Activated T-cell treated with anti-CD3 and anti-CD28 coated beads, Interleukin-2, amount 50 U/mL, for 72 hours (primary cell): ENCODE results near the gene PLET1. TPM values are rescaled to one million over a fixed set of nuclear protein-coding genes. Genes with fewer than 3 reads are reported as not detected.

Experiments used
- ATAC-seq, 2 donors: fragments of 150-1000 bp; cut with Tn5 transposase; replicated peaks in 1 of 2; 2 replicates each; pipeline ENCODE4 v1.10.0; 2021; ENCODE audit warnings: moderate library complexity in 2 of 2, mild to moderate bottlenecking in 1 of 2
- DNase-seq, 2 donors: peaks; one replicate each; pipeline ENCODE4 v3.0.0; 2021 to 2022; ENCODE audit warnings: mixed read lengths in 1 of 2
- H3K27ac Mint-ChIP-seq: one replicate; pipeline ENCODE4 v1.8.0; 2022; ENCODE audit warnings: mild to moderate bottlenecking, moderate library complexity, mixed read lengths
- H3K27me3 Mint-ChIP-seq: one replicate; pipeline ENCODE4 v1.8.0; 2022; ENCODE audit warnings: low read depth, mixed read lengths
- H3K36me3 Mint-ChIP-seq, 2 donors: one replicate each; pipeline ENCODE4 v1.8.0; 2022; ENCODE audit warnings: mixed read lengths in 2 of 2, mild to moderate bottlenecking in 1 of 2; ENCODE audit not compliant: insufficient read depth in 2 of 2
- H3K4me1 Mint-ChIP-seq: one replicate; pipeline ENCODE4 v1.8.0; 2022; ENCODE audit warnings: low read depth, mixed read lengths
- H3K4me3 Mint-ChIP-seq, 2 donors: one replicate each; pipeline ENCODE4 v1.8.0; 2022; ENCODE audit warnings: mild to moderate bottlenecking in 2 of 2, mixed read lengths in 2 of 2, moderate library complexity in 2 of 2
- H3K9me3 Mint-ChIP-seq, 2 donors: one replicate each; pipeline ENCODE4 v1.8.0; 2022; ENCODE audit warnings: mixed read lengths in 2 of 2
- total RNA-seq, 2 donors: library from RNA; stranded (reverse); gene quantifications; one replicate each; pipeline ENCODE4 v1.2.3, GENCODE V29; 2022

Gene PLET1
- total RNA-seq, 2 donors from 2014 or later = not detected

DNA sequence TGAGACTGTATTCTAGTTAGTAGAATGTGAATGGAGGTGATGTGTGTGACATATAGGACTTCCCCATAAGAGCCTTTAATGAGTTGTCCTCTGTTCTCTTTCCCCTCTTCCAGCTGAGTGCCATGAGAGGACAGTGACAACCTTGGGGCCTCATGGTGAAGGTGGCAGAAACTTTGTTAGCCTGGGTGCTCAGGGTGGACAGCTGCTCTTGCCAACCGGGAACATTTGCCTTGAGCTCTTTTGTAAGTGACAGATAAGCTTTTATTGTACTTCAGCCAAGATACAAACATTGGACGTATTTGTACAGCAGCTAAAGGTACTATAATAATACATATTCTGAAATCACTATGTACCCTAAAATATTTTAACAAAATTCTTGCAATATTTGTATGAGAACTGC, 33.0 kb upstream of the PLET1 start:
- H3K4me1 Mint-ChIP-seq = peaks cover 34% of the 10 kb centered on the region
- H3K27me3 Mint-ChIP-seq = no peaks in the 10 kb centered on the region
- peaks cover 0 to 4% of the 10 kb centered on the region in 2 donors for H3K36me3 Mint-ChIP-seq
- H3K9me3 Mint-ChIP-seq = no peaks in the 10 kb centered on the region
- no peak overlapping the region for H3K4me3 Mint-ChIP-seq
- H3K27ac Mint-ChIP-seq = no peak overlapping the region
- no peak for DNase-seq
- no peak for ATAC-seq

- ATAC-seq (no peak), DNase-seq (no peak)
- Mint-ChIP-seq H3K4me1 (peaks cover 31% of the 10 kb centered on the region), H3K9me3 (no peaks in the 10 kb centered on the region), H3K27me3 (no peaks in the 10 kb centered on the region), H3K36me3 (peaks cover 0 to 4% of the 10 kb centered on the region in 2 donors), H3K4me3 (no peak overlapping the region), H3K27ac (no peak overlapping the region)
Measured at GRCh38 chr11:112292785-112293407, 32.2 kb upstream of the PLET1 start.

- Mint-ChIP-seq H3K4me3 (peak overlapping the region in 1 of 2 donors; percentile 43), H3K27ac (peak overlapping the region; percentile 51), H3K4me1 (peaks cover 24% of the 10 kb centered on the region), H3K27me3 (no peaks in the 10 kb centered on the region), H3K36me3 (peaks cover 0 to 4% of the 10 kb centered on the region in 2 donors), H3K9me3 (no peaks in the 10 kb centered on the region)
- ATAC-seq = no peak
- DNase-seq = no peak
Measured at GRCh38 chr11:112292188-112292587, 31.5 kb upstream of the PLET1 start.

GRCh38 chr11:112291191-112291590, 30.5 kb upstream of the PLET1 start:
- DNase-seq = no peak
- H3K9me3 Mint-ChIP-seq = no peaks in the 10 kb centered on the region
- peaks cover 14% of the 10 kb centered on the region for H3K4me1 Mint-ChIP-seq
- H3K36me3 Mint-ChIP-seq = peaks cover 0 to 4% of the 10 kb centered on the region in 2 donors
- no peak overlapping the region for H3K27ac Mint-ChIP-seq
- peak overlapping the region in 1 of 2 donors; percentile 49 for H3K4me3 Mint-ChIP-seq
- no peaks in the 10 kb centered on the region for H3K27me3 Mint-ChIP-seq
- no peak for ATAC-seq

DNA sequence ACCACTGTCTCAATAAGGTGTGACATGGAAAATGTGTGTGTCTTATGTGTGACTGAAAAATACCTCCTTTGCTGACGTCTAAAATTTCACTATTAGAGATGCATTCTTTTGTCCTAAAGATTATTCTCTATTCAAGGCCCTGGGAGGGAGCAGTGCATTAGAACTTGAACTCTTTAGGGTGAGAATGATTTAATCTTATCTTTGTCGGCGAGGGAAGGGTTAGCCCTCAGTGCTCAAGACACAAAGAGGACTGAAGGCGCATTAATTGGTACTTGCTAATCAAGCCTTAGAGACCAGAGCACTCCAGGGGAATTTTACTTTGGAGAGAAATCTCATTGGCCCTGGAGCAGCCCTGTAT, 29.8 kb upstream of the PLET1 start:
- DNase-seq (no peak), ATAC-seq (no peak)
- Mint-ChIP-seq H3K27me3 (no peaks in the 10 kb centered on the region), H3K4me1 (peaks cover 14% of the 10 kb centered on the region), H3K36me3 (peaks cover 0 to 4% of the 10 kb centered on the region in 2 donors), H3K27ac (no peak overlapping the region), H3K9me3 (no peaks in the 10 kb centered on the region), H3K4me3 (peak overlapping the region; percentile 80 to 84)

GRCh38 chr11:112289588-112290492, 29.2 kb upstream of the PLET1 start:
- no peaks in the 10 kb centered on the region for H3K9me3 Mint-ChIP-seq
- ATAC-seq = peak; percentile 96 to 97
- no peak overlapping the region for H3K27ac Mint-ChIP-seq
- peak; percentile 89 for DNase-seq
- peaks cover 14% of the 10 kb centered on the region for H3K4me1 Mint-ChIP-seq
- no peaks in the 10 kb centered on the region for H3K27me3 Mint-ChIP-seq
- H3K36me3 Mint-ChIP-seq = peaks cover 0 to 4% of the 10 kb centered on the region in 2 donors
- peak overlapping the region; percentile 80 to 84 for H3K4me3 Mint-ChIP-seq

GRCh38 chr11:112288021-112288420, 27.4 kb upstream of the PLET1 start:
- no peak for ATAC-seq
- Mint-ChIP-seq H3K9me3 (no peaks in the 10 kb centered on the region), H3K4me3 (peak overlapping the region in 1 of 2 donors; percentile 11), H3K27me3 (no peaks in the 10 kb centered on the region), H3K4me1 (peaks cover 14% of the 10 kb centered on the region), H3K36me3 (peaks cover 0 to 4% of the 10 kb centered on the region in 2 donors), H3K27ac (no peak overlapping the region)
- no peak for DNase-seq

GRCh38 chr11:112285841-112286311, 25.2 kb upstream of the PLET1 start:
- Mint-ChIP-seq H3K9me3 (no peaks in the 10 kb centered on the region), H3K4me1 (peaks cover 14% of the 10 kb centered on the region), H3K4me3 (no peak overlapping the region), H3K27me3 (no peaks in the 10 kb centered on the region), H3K27ac (no peak overlapping the region), H3K36me3 (no peaks in the 10 kb centered on the region)
- ATAC-seq = no peak
- DNase-seq = no peak

- Mint-ChIP-seq H3K9me3 (no peaks in the 10 kb centered on the region), H3K36me3 (no peaks in the 10 kb centered on the region), H3K27ac (no peak overlapping the region), H3K4me1 (peaks cover 17% of the 10 kb centered on the region), H3K4me3 (no peak overlapping the region), H3K27me3 (no peaks in the 10 kb centered on the region)
- ATAC-seq = no peak
- DNase-seq = no peak
Measured at GRCh38 chr11:112281726-112282125, 21.1 kb upstream of the PLET1 start.

- Mint-ChIP-seq H3K36me3 (no peaks in the 10 kb centered on the region), H3K27ac (peak overlapping the region; percentile 45), H3K9me3 (no peaks in the 10 kb centered on the region), H3K27me3 (no peaks in the 10 kb centered on the region), H3K4me3 (peak overlapping the region; percentile 93 to 95), H3K4me1 (peaks cover 17% of the 10 kb centered on the region)
- ATAC-seq (peak; percentile 92), DNase-seq (peak; percentile 75 to 79)
Measured at GRCh38 chr11:112280268-112281126, 19.8 kb upstream of the PLET1 start.

- Mint-ChIP-seq H3K4me1 (peaks cover 17% of the 10 kb centered on the region), H3K4me3 (peak overlapping the region; percentile 93 to 95), H3K9me3 (no peaks in the 10 kb centered on the region), H3K27ac (no peak overlapping the region), H3K27me3 (no peaks in the 10 kb centered on the region), H3K36me3 (no peaks in the 10 kb centered on the region)
- ATAC-seq (peak; percentile 62 to 64), DNase-seq (peak; percentile 78 to 81)
Measured at GRCh38 chr11:112279901-112280267, 19.2 kb upstream of the PLET1 start.

DNA sequence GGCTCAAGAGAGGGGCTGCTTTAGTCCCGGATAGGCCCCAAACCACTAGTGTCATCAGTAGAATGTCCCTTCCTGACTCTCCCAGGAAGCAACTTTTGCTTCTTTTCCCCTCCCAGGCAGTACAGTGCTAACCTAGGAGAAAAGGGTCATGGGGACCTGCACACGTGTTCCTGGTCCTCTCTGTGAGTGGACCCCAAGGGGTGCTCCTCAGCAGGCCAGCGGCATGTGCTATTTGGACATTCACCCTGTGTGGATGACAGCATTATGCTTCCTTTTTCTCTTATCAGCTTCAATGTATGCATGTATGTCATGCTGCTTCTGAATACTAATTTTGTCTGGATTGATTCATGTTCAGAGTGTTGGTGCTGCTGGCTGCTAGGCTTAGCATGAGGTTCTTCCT, 18.1 kb upstream of the PLET1 start:
- H3K9me3 Mint-ChIP-seq = no peaks in the 10 kb centered on the region
- H3K27me3 Mint-ChIP-seq = no peaks in the 10 kb centered on the region
- H3K4me3 Mint-ChIP-seq = no peak overlapping the region
- no peak for ATAC-seq
- H3K4me1 Mint-ChIP-seq = peaks cover 17% of the 10 kb centered on the region
- H3K36me3 Mint-ChIP-seq = no peaks in the 10 kb centered on the region
- DNase-seq = no peak
- no peak overlapping the region for H3K27ac Mint-ChIP-seq

DNA sequence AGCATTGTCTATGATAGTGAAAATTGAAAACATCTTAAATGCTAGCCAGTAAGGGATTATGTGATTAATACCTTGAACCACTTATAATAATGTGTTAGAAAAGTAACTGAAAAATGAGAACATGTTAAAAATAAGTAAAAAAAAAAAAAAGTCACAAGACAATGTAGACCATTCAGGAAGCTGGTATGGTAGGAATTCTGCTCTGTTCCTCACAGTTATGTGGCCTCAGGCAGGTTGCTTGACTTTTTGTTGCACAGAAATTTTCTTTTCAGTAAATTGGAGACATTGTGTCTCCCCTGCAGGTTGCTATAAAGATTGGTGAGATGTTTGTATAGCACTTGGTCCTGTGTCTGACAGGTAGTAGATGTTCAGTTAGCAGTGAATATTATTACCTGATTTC, 17.3 kb upstream of the PLET1 start:
- Mint-ChIP-seq H3K9me3 (no peaks in the 10 kb centered on the region), H3K4me1 (peaks cover 17% of the 10 kb centered on the region), H3K27ac (no peak overlapping the region), H3K4me3 (no peak overlapping the region), H3K27me3 (no peaks in the 10 kb centered on the region), H3K36me3 (no peaks in the 10 kb centered on the region)
- no peak for ATAC-seq
- DNase-seq = no peak
